Panc1 (cell line): Measurements from ENCODE around the gene SMIM7.

Experiments used
- POLR2AphosphoS5 ChIP-seq: IDR thresholded peaks from 2 replicates; pipeline ENCODE4 v1.6.1; 2012; ENCODE audit warnings: mild to moderate bottlenecking, low read depth, low read length, moderate library complexity
- TF ChIP-seq, protein P1 (sequence below): fragments of 450-650 bp; IDR thresholded peaks from 2 replicates; pipeline ENCODE4 v1.5.1; 2017; ENCODE audit warnings: mild to moderate bottlenecking

DNA sequence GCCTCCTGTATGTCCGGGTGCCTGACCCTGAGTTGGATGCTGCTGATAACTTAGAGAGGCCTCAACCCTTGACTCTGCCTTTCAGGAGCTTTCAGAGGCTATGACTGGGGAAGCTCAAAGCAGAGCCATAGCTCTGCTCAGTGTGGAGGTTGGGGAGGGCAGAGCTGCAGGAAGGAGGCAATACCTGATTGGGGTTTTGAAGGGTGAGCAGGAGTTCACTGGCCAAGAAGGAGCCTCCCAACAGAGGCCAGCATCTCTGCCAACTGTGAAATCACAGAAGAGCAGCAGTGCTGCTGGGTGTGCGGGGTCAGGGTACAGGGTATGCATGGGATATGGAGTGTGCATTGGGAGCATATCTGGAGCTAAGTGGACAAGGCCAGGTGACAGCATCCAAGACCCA is 22.6 kb upstream of the SMIM7 start:
- TF ChIP-seq, protein P1, sequence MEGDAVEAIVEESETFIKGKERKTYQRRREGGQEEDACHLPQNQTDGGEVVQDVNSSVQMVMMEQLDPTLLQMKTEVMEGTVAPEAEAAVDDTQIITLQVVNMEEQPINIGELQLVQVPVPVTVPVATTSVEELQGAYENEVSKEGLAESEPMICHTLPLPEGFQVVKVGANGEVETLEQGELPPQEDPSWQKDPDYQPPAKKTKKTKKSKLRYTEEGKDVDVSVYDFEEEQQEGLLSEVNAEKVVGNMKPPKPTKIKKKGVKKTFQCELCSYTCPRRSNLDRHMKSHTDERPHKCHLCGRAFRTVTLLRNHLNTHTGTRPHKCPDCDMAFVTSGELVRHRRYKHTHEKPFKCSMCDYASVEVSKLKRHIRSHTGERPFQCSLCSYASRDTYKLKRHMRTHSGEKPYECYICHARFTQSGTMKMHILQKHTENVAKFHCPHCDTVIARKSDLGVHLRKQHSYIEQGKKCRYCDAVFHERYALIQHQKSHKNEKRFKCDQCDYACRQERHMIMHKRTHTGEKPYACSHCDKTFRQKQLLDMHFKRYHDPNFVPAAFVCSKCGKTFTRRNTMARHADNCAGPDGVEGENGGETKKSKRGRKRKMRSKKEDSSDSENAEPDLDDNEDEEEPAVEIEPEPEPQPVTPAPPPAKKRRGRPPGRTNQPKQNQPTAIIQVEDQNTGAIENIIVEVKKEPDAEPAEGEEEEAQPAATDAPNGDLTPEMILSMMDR: no peak
- TF ChIP-seq POLR2AphosphoS5: no peak
